Ectodermal cell (in vitro differentiated cells): ENCODE measurements around the gene SLC22A1.

Experiments
- H3K27ac ChIP-seq: 2 replicates; pipeline ENCODE4 v1.7.0; 2013; ENCODE audit warnings: mild to moderate bottlenecking, low read depth, low read length; ENCODE audit not compliant: insufficient read depth, poor library complexity, severe bottlenecking
- H3K27me3 ChIP-seq: 2 replicates; pipeline ENCODE4 v1.7.0; 2013; ENCODE audit warnings: mild to moderate bottlenecking, low read length; ENCODE audit not compliant: insufficient read depth, control insufficient read depth, poor library complexity, severe bottlenecking
- H3K36me3 ChIP-seq: one replicate; pipeline ENCODE4 v1.7.0; 2013; ENCODE audit warnings: low read length; ENCODE audit not compliant: control insufficient read depth, insufficient read depth
- H3K4me1 ChIP-seq: one replicate; pipeline ENCODE4 v1.7.0; 2013; ENCODE audit warnings: low read length; ENCODE audit not compliant: control insufficient read depth, insufficient read depth
- H3K4me3 ChIP-seq: 2 replicates; pipeline ENCODE4 v1.7.0; 2013; ENCODE audit warnings: low read depth, low read length, control low read depth; ENCODE audit not compliant: insufficient read depth
- H3K9me3 ChIP-seq: 2 replicates; pipeline ENCODE4 v1.7.0; 2013; ENCODE audit warnings: mild to moderate bottlenecking, low read length, moderate library complexity; ENCODE audit not compliant: control insufficient read depth
- WGBS, 2 experiments: methylation state at CpG; one replicate each; pipeline ENCODE4 v1.1.7; 2013; ENCODE audit warnings: missing lambda C conversion rate in 2 of 2; 5-methylcytosine and 5-hydroxymethylcytosine counted together

Gene SLC22A1

GRCh38 chr6:160092602-160093001 is 29.0 kb upstream of the SLC22A1 start:
- H3K27me3 ChIP-seq, result no peaks in the 10 kb centered on the region
- WGBS, 2 experiments, result 95 to 96% methylated on average over 10 of the region's 10 CpGs
- no peaks in the 10 kb centered on the region for H3K4me1 ChIP-seq
- H3K4me3 ChIP-seq, result no peak overlapping the region
- no peak overlapping the region for H3K27ac ChIP-seq
- no peaks in the 10 kb centered on the region for H3K9me3 ChIP-seq
- peaks cover 42% of the 10 kb centered on the region for H3K36me3 ChIP-seq

GRCh38 chr6:160093061-160093460 is 28.6 kb upstream of the SLC22A1 start:
- WGBS, 2 experiments, result 94 to 97% methylated on average over 7 of the region's 7 CpGs
- Histone ChIP-seq H3K9me3 (no peaks in the 10 kb centered on the region), H3K27me3 (no peaks in the 10 kb centered on the region), H3K4me1 (no peaks in the 10 kb centered on the region), H3K27ac (no peak overlapping the region), H3K4me3 (no peak overlapping the region), H3K36me3 (peaks cover 44% of the 10 kb centered on the region)

- Histone ChIP-seq H3K9me3 (no peaks in the 10 kb centered on the region), H3K27me3 (no peaks in the 10 kb centered on the region), H3K36me3 (peaks cover 43% of the 10 kb centered on the region), H3K4me1 (no peaks in the 10 kb centered on the region), H3K4me3 (no peak overlapping the region), H3K27ac (no peak overlapping the region)
- WGBS, 2 experiments, result 90 to 96% methylated on average over 4 of the region's 4 CpGs
Observed at GRCh38 chr6:160093946-160094345, 27.7 kb upstream of the SLC22A1 start.

GRCh38 chr6:160095146-160095845 is 26.3 kb upstream of the SLC22A1 start:
- no peak overlapping the region for H3K27ac ChIP-seq
- no peak overlapping the region for H3K4me3 ChIP-seq
- H3K36me3 ChIP-seq, result peaks cover 33% of the 10 kb centered on the region
- no peaks in the 10 kb centered on the region for H3K4me1 ChIP-seq
- no peaks in the 10 kb centered on the region for H3K9me3 ChIP-seq
- 95 to 98% methylated on average over 8 of the region's 8 CpGs for WGBS, 2 experiments
- H3K27me3 ChIP-seq, result no peaks in the 10 kb centered on the region

- Histone ChIP-seq H3K4me3 (no peak overlapping the region), H3K36me3 (peaks cover 17% of the 10 kb centered on the region), H3K27ac (no peak overlapping the region), H3K4me1 (no peaks in the 10 kb centered on the region), H3K27me3 (no peaks in the 10 kb centered on the region), H3K9me3 (no peaks in the 10 kb centered on the region)
- WGBS, 2 experiments, result 93 to 95% methylated on average over 23 of the region's 23 CpGs
Observed at GRCh38 chr6:160101277-160102205, 20.1 kb upstream of the SLC22A1 start.

- H3K27me3 ChIP-seq, result no peaks in the 10 kb centered on the region
- H3K4me3 ChIP-seq, result no peak overlapping the region
- H3K27ac ChIP-seq, result no peak overlapping the region
- no peaks in the 10 kb centered on the region for H3K9me3 ChIP-seq
- peaks cover 17% of the 10 kb centered on the region for H3K36me3 ChIP-seq
- H3K4me1 ChIP-seq, result no peaks in the 10 kb centered on the region
- WGBS, 2 experiments, result 95 to 96% methylated on average over 16 of the region's 16 CpGs
Observed at GRCh38 chr6:160102399-160102798, 19.2 kb upstream of the SLC22A1 start.

GRCh38 chr6:160102956-160103824 is 18.4 kb upstream of the SLC22A1 start:
- H3K27me3 ChIP-seq, result no peaks in the 10 kb centered on the region
- no peaks in the 10 kb centered on the region for H3K9me3 ChIP-seq
- 87 to 92% methylated on average over 14 of the region's 14 CpGs for WGBS, 2 experiments
- no peaks in the 10 kb centered on the region for H3K4me1 ChIP-seq
- no peak overlapping the region for H3K27ac ChIP-seq
- no peak overlapping the region for H3K4me3 ChIP-seq
- peaks cover 14% of the 10 kb centered on the region for H3K36me3 ChIP-seq

GRCh38 chr6:160103825-160104100 is 17.9 kb upstream of the SLC22A1 start:
- Histone ChIP-seq H3K4me1 (no peaks in the 10 kb centered on the region), H3K27me3 (no peaks in the 10 kb centered on the region), H3K27ac (no peak overlapping the region), H3K36me3 (peaks cover 13% of the 10 kb centered on the region), H3K9me3 (no peaks in the 10 kb centered on the region), H3K4me3 (no peak overlapping the region)
- WGBS, 2 experiments, result 89 to 94% methylated on average over 6 of the region's 7 CpGs

- H3K4me1 ChIP-seq, result no peaks in the 10 kb centered on the region
- H3K9me3 ChIP-seq, result no peaks in the 10 kb centered on the region
- no peak overlapping the region for H3K4me3 ChIP-seq
- no peak overlapping the region for H3K27ac ChIP-seq
- peaks cover 13% of the 10 kb centered on the region for H3K36me3 ChIP-seq
- WGBS, 2 experiments, result 95 to 96% methylated on average over 20 of the region's 20 CpGs
- H3K27me3 ChIP-seq, result no peaks in the 10 kb centered on the region
Observed at GRCh38 chr6:160104821-160105517, 16.6 kb upstream of the SLC22A1 start.
